HepG2 (cell line): ENCODE results near the gene WDR82. TPM values are rescaled to one million over a fixed set of nuclear protein-coding genes. Genes with fewer than 3 reads are reported as not detected.
A peak's percentile ranks its signal among the peaks of the same experiment; 100 is the strongest.

Experiments used
- HMGXB4 ChIP-seq, 2 experiments: sonication (generic) in 1 of 2; formaldehyde crosslinking in 1 of 2; IDR thresholded peaks; 2 replicates each; pipeline versions ENCODE4 v1.4.0 to v1.6.1; 2018 to 2020; ENCODE audit warnings: missing genetic modification reagents in 2 of 2, borderline replicate concordance in 1 of 2, low read depth in 1 of 2, mild to moderate bottlenecking in 1 of 2, missing biosample characterization in 1 of 2
- NFYB ChIP-seq: sonication (generic); formaldehyde crosslinking; IDR thresholded peaks from 2 replicates; pipeline ENCODE4 v1.4.0; 2020; ENCODE audit warnings: missing genetic modification reagents
- SNAPC2 ChIP-seq: sonication (generic); formaldehyde crosslinking; IDR thresholded peaks from 2 replicates; pipeline ENCODE4 v1.8.1; 2022; ENCODE audit warnings: mild to moderate bottlenecking, missing genetic modification reagents
- SP5 ChIP-seq: IDR thresholded peaks from 2 replicates; pipeline ENCODE4 v1.6.1; 2016; ENCODE audit warnings: low read depth, borderline replicate concordance
- TEAD3 ChIP-seq: optimal IDR thresholded peaks from 2 replicates; pipeline ENCODE3; 2016; ENCODE audit warnings: borderline replicate concordance
- THRA ChIP-seq: sonication (generic); formaldehyde crosslinking; IDR thresholded peaks from 2 replicates; pipeline ENCODE4 v1.4.0; 2020; ENCODE audit warnings: missing genetic modification reagents, borderline replicate concordance
- ZBTB8A ChIP-seq: sonication (generic); formaldehyde crosslinking; IDR thresholded peaks from 2 replicates; pipeline ENCODE4 v1.4.0; 2020; ENCODE audit warnings: mild to moderate bottlenecking, low read depth, missing genetic modification reagents, borderline replicate concordance
- ZNF121 ChIP-seq: sonication (generic); formaldehyde crosslinking; IDR thresholded peaks from 2 replicates; pipeline ENCODE4 v1.5.0; 2020; ENCODE audit warnings: mild to moderate bottlenecking, missing genetic modification reagents
- ZNF619 ChIP-seq: sonication (generic); formaldehyde crosslinking; IDR thresholded peaks from 2 replicates; pipeline ENCODE4 v1.4.0; 2020; ENCODE audit warnings: mild to moderate bottlenecking, missing genetic modification reagents
- ZNF639 ChIP-seq: conservative IDR thresholded peaks from 2 replicates; pipeline ENCODE4 v1.6.1; 2018; ENCODE audit warnings: missing genetic modification reagents
- polyA plus RNA-seq, 8 experiments: library from polyadenylated mRNA; depleted of rRNA in 3 of 8; stranded (reverse) in 7 of 8; unstranded in 1 of 8; fragments of >200 nt; fragmentation: Illumina TruSeq in 4 of 8; extraction: Trizol in 4 of 8; gene quantifications; 2 replicates each; pipeline versions ENCODE4 v1.2.1 to v1.2.3, GENCODE V29; 2011 to 2016; ENCODE audit warnings: low read depth in 4 of 8, missing spikeins in 1 of 8, mixed read lengths in 1 of 8; ENCODE audit not compliant: insufficient read depth in 1 of 8
- total RNA-seq, 5 experiments: library from RNA; depleted of rRNA; stranded (reverse); fragments of >200 nt; fragmentation: Illumina TruSeq; extraction: Trizol; gene quantifications; 2 replicates each; pipeline ENCODE4 v1.2.3, GENCODE V29; 2016; ENCODE audit warnings: low read depth in 1 of 5
- TF ChIP-seq, protein P1 (sequence below): sonication (generic); formaldehyde crosslinking; IDR thresholded peaks from 2 replicates; pipeline ENCODE4 v1.5.0; 2020; ENCODE audit warnings: missing genetic modification reagents, mild to moderate bottlenecking, borderline replicate concordance
- TF ChIP-seq, protein P2 (sequence below): sonication (generic); formaldehyde crosslinking; IDR thresholded peaks from 2 replicates; pipeline ENCODE4 v1.5.0; 2020; ENCODE audit warnings: mild to moderate bottlenecking, missing genetic modification reagents, borderline replicate concordance

Gene WDR82
- total and polyA plus RNA-seq, 2 of the 13 experiments (the other 11 are each of a cell fraction or from before 2014, with no cell fraction given): 39.1 to 59.5 TPM

GRCh38 chr3:52289747-52290595 is 11.5 kb upstream of the WDR82 start (continued):
- TF ChIP-seq, protein P1, sequence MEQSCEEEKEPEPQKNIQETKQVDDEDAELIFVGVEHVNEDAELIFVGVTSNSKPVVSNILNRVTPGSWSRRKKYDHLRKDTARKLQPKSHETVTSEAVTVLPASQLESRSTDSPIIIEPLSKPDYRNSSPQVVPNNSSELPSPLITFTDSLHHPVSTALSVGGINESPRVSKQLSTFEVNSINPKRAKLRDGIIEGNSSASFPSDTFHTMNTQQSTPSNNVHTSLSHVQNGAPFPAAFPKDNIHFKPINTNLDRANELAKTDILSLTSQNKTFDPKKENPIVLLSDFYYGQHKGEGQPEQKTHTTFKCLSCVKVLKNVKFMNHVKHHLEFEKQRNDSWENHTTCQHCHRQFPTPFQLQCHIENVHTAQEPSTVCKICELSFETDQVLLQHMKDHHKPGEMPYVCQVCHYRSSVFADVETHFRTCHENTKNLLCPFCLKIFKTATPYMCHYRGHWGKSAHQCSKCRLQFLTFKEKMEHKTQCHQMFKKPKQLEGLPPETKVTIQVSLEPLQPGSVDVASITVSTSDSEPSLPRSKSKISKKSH (CRISPR knock-in tag): peak; percentile 85
- TF ChIP-seq THRA (CRISPR knock-in tag) (peak; percentile 26; the same call in 1 of the 2 replicates), NFYB (peak; percentile 42; the same call in 1 of the 2 replicates), ZNF619 (CRISPR knock-in tag) (peak; percentile 46; the same call in 1 of the 2 replicates), HMGXB4 (CRISPR knock-in tag; IDR thresholded peaks at IDR 0.05; ENCODE audit: borderline replicate concordance in 1 of 2, low read depth in 1 of 2) (peak; percentile 20 to 87; a peak in 3 of 4 replicates), ZNF639 (CRISPR knock-in tag) (no peak; the same call in 1 of the 2 replicates), ZNF121 (CRISPR knock-in tag) (no peak; the same call in 1 of the 2 replicates), TEAD3 (peak; percentile 76), SP5 (CRISPR knock-in tag) (peak; percentile 98), ZBTB8A (CRISPR knock-in tag) (peak; percentile 81; the same call in 1 of the 2 replicates), SNAPC2 (CRISPR knock-in tag) (0 out of 2 replicates have a peak, but pooled peaks have one; percentile 71)
- TF ChIP-seq, protein P2, sequence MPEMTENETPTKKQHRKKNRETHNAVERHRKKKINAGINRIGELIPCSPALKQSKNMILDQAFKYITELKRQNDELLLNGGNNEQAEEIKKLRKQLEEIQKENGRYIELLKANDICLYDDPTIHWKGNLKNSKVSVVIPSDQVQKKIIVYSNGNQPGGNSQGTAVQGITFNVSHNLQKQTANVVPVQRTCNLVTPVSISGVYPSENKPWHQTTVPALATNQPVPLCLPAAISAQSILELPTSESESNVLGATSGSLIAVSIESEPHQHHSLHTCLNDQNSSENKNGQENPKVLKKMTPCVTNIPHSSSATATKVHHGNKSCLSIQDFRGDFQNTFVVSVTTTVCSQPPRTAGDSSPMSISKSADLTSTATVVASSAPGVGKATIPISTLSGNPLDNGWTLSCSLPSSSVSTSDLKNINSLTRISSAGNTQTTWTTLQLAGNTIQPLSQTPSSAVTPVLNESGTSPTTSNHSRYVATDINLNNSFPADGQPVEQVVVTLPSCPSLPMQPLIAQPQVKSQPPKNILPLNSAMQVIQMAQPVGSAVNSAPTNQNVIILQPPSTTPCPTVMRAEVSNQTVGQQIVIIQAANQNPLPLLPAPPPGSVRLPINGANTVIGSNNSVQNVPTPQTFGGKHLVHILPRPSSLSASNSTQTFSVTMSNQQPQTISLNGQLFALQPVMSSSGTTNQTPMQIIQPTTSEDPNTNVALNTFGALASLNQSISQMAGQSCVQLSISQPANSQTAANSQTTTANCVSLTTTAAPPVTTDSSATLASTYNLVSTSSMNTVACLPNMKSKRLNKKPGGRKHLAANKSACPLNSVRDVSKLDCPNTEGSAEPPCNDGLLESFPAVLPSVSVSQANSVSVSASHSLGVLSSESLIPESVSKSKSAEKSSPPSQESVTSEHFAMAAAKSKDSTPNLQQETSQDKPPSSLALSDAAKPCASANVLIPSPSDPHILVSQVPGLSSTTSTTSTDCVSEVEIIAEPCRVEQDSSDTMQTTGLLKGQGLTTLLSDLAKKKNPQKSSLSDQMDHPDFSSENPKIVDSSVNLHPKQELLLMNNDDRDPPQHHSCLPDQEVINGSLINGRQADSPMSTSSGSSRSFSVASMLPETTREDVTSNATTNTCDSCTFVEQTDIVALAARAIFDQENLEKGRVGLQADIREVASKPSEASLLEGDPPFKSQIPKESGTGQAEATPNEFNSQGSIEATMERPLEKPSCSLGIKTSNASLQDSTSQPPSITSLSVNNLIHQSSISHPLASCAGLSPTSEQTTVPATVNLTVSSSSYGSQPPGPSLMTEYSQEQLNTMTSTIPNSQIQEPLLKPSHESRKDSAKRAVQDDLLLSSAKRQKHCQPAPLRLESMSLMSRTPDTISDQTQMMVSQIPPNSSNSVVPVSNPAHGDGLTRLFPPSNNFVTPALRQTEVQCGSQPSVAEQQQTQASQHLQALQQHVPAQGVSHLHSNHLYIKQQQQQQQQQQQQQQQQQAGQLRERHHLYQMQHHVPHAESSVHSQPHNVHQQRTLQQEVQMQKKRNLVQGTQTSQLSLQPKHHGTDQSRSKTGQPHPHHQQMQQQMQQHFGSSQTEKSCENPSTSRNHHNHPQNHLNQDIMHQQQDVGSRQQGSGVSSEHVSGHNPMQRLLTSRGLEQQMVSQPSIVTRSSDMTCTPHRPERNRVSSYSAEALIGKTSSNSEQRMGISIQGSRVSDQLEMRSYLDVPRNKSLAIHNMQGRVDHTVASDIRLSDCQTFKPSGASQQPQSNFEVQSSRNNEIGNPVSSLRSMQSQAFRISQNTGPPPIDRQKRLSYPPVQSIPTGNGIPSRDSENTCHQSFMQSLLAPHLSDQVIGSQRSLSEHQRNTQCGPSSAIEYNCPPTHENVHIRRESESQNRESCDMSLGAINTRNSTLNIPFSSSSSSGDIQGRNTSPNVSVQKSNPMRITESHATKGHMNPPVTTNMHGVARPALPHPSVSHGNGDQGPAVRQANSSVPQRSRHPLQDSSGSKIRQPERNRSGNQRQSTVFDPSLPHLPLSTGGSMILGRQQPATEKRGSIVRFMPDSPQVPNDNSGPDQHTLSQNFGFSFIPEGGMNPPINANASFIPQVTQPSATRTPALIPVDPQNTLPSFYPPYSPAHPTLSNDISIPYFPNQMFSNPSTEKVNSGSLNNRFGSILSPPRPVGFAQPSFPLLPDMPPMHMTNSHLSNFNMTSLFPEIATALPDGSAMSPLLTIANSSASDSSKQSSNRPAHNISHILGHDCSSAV (CRISPR knock-in tag): 0 out of 2 replicates have a peak, but pooled peaks have one; percentile 7
